HK-2 (cell line): ENCODE measurements around the gene CRYBA2.

Source experiments
- DNase-seq: peaks from one replicate; pipeline ENCODE4 v3.0.0-alpha.2; 2018; ENCODE audit not compliant: unreplicated experiment

The CRYBA2 gene

DNA sequence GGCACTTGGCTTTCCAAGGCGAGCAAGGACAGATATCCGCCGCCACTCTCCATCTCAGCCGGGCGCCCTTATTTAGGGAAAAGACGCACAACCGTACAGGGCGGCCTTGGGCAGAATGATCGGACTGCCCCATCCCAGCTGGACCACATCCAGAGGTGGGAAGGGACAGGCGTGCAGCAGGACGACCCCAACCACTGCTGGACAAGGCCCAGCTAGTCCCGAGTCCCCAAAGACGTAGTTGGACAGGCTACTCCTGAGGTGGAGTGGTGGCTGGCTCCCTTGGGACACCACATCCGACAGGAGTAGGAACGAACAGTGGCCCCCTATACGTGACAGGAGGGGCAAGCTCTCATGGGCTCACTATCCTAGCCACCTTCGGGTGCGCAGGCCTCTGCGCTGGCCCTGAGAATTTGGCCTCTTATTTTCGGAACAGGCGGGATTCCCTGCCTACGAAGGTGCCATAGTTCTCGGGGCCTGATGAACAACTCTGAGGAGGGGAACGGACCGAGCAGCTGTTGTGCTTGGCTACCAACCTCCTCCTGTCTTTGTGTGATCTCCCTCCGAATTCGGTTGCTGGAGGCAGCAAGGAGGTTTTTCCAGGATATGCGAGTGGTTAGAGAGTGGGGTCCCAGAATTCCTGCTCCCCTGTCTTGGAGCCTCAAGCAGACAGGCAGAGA is 10.5 kb downstream of the CRYBA2 start:
- DNase-seq = no peak

DNA sequence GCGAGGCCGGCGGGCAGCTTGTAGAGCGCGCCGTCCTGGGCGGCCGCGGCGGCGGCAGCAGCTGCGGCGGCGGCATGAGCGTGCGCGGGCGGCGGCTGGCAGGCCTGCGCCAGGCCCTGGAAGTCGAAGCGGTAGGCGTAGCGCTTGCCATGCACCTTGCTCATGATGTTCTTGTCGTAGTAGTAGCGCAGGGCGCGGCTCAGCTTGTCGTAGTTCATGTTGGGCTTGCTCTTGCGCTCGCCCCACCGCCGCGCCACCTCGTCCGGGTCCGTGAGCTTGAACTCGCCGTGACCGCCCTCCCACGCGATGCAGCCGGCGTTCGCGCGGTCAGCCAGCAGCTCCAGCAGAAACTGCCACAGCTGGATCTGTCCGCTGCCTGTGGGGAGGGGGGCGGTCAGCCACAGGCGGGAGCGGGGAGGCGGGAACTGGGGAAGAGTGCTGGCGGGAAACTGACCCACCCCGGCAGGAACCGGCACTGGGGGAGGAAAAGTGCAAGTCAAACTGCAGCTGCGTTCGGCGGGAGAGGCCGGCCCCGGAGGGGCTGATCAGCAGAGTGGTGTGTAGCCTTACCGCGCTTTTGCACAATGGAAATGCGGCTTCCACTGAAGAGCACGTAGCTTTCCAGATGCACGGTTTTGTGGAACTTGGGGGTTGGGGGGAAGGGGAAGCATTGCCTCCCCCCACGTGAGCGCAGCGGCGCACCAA is 11.2 kb downstream of the CRYBA2 start:
- DNase-seq = no peak

DNA sequence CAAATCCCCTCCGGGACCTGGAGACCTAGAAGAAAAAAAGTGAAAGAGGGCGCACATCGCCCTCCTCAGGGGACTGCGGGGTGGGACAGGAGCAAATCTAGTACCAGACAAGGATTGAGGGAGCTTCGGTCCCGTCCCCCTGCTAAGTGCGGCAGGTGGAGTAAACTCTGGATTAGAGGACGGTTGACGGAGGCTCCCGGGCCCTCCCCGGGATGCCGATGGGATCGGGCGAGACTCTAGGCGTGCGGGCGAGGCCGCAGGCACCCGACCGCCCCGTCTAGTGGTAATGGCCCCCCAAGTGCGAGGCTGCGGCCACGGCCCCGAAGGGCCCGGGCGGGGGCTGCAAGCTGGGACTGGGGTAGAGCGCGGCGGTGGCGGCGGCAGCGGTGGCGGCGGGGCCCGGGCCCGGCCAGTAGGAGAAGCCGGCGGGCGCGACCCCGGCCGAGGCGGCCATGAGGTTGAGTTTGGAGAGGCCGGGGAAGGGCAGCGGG is 11.8 kb downstream of the CRYBA2 start:
- DNase-seq = no peak

- no peak for DNase-seq
Observed at GRCh38 chr2:218980735-218981389, 12.4 kb downstream of the CRYBA2 start.

- DNase-seq = peak; percentile 85
Observed at GRCh38 chr2:218979846-218980734, 13.1 kb downstream of the CRYBA2 start.

- DNase-seq = no peak
Observed at GRCh38 chr2:218975060-218975777, 18.0 kb downstream of the CRYBA2 start.

DNA sequence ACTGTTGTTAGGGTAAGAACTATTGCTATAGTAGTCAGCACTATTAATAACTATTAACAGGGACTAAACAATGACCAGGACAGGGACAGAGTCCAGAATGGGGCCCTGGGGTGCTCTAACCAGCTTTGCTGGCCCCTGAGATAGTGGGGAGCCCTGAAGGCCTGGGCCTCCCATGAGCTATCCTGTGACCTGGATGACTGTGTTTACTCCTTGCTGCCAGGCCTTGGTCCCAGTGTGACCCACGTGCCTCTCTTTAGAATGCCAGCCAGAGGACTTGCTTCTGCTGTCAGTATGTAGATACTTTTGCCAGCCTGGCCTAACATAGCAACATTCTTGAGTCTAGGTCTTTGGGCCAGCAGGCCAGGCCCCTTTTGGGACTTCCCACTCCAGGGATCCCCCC is 22.3 kb downstream of the CRYBA2 start:
- DNase-seq = no peak

- DNase-seq = peak; percentile 30
Observed at GRCh38 chr2:218964041-218964771, 29.0 kb downstream of the CRYBA2 start.

DNA sequence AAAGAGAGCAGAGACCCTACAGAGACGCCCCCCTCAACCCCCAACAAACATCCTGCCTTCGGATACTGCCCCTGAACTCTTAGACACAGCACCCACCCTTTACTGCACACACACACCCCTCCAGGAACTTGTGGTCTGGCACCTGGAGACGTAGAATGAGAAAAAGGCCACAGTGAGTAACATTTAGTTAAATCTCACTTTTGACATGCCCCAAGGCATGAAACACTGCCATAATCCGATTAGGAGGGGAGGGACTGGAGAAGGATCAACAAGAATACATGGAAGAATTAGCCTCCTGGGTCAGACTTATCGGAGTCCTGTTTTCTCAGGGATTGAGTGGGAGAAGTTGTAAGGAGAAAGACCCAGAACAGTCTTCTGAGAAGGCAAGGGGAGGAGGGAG is 29.6 kb downstream of the CRYBA2 start:
- DNase-seq = no peak

- peak; percentile 67 for DNase-seq
Observed at GRCh38 chr2:218962859-218963492, 30.2 kb downstream of the CRYBA2 start.

- DNase-seq = no peak
Observed at GRCh38 chr2:218961651-218962570, 31.3 kb downstream of the CRYBA2 start.

- no peak for DNase-seq
Observed at GRCh38 chr2:218961229-218961628, 32.0 kb downstream of the CRYBA2 start.

GRCh38 chr2:218960309-218961165 is 32.7 kb downstream of the CRYBA2 start:
- no peak for DNase-seq

DNA sequence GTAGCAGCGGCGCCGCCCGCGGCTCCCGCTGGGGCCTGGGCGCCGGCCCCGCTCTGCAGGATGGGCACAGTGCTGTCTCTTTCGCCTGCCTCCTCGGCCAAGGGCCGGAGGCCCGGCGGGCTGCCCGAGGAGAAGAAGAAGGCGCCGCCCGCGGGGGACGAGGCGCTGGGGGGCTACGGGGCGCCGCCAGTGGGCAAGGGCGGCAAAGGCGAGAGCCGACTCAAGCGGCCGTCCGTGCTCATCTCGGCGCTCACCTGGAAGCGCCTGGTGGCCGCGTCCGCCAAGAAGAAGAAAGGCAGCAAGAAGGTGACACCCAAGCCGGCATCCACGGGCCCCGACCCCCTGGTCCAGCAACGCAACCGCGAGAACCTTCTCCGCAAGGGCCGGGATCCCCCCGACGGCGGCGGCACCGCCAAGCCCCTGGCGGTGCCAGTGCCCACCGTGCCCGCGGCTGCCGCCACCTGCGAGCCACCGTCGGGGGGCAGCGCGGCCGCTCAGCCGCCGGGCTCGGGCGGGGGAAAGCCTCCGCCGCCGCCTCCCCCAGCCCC is 33.4 kb downstream of the CRYBA2 start:
- no peak for DNase-seq

DNA sequence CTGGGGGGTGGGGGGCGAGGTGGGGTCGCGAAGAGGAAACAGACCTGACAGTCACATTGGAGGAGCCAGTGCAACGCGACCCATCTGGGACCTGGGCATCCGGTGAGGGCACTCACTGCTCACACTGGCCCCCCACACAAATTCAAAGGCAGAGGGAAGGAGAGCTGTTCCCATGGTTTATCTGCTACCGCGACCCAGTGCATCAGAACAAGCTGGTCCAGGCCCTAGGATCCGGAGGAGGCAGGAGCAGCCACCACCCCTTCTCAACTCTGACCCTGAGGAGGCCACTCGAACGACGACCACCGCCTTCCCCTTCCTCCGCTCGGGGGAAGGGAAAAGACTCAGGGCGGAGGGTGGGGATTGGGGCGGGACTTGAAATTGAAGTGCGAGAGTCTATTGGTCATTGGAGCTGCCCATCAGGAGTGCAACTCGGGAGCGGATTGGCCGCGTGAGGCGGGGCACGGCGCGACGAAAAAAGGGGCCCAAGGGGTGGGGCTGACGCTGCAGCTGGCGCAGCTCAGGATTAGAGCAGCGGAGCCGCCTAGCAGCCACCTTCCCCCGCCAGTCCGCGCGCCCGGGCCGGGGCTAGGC is 34.0 kb downstream of the CRYBA2 start, which contains the start of gene CDK5R2:
Gene CDK5R2, plus strand, starts transcription at position 526 of the 591 bp plus-strand sequence. CDS start 155 bp downstream, outside the sequence.
- peak; percentile 75 for DNase-seq

DNA sequence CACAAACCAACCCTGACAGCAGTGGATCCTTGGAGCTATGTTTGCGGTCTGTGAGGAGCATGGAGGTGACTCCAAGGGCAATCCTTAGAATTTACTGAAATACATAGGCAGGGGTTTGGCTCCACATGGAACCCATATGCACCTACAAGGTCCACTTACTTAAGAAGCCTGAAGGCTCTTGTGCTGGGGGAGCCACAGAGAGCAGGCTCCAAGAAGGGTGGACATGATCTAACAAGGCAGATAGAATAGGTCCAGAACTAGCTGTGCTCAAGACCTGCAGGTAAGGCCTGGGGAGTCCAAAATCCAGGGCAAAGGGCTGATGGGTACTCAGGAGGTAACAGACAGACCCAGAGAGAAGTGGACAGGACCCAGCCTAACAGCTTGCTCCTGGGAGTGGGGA is 34.9 kb downstream of the CRYBA2 start:
- DNase-seq = no peak

DNA sequence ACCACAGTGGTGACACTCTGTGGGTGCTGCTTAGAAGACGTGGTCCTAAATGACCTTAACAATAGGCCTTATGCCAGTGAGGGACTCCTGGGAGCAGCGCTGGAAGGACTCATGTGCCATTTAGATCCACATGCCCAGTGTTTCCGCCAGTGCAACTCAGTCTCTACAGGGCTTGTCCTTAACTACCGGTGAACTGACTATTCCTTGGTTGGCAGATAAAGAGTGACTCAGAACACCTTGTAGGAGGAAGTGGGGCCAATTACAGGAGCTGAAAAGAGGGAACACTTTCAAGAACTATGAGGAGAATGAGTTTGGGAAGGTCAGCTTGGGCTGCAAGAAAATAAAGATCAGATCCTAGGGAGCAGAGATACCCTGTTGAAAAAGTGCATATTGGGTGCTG is 35.6 kb downstream of the CRYBA2 start:
- no peak for DNase-seq
